K562 (cell line): ENCODE measurements around the gene MAP2K7. TPM values are rescaled to one million over a fixed set of nuclear protein-coding genes. Genes with fewer than 3 reads are reported as not detected.
A peak's percentile ranks its signal among the peaks of the same experiment; 100 is the strongest.

Experiments
- ATAC-seq: fragments of 200-7000 bp; cut with Tn5 transposase; 3 replicates; pipeline ENCODE4 v1.9.1; 2020; ENCODE audit warnings: moderate library complexity
- BruUV-seq: library from RNA; stranded (reverse); fragments of 400-500 nt; replicated peaks from 2 replicates; lab custom pipeline; 2021; lab: Mats Ljungman, UMichigan
- CTCF ChIA-PET: fragments of 300-600 bp; formaldehyde crosslinking; extraction: SDS; loops from one replicate; lab custom pipeline; 2021; ENCODE audit warnings: low intra/inter-chr PET ratio; lab: Yijun Ruan, JAX
- POLR2A ChIA-PET: fragments of 300-600, 350-650 bp; sonication (Branson Sonifier 250); formaldehyde crosslinking; extraction: SDS; loops from one replicate; lab custom pipeline; 2021; ENCODE audit warnings: antibody characterized with exemption, inconsistent platforms; lab: Yijun Ruan, JAX
- DNase-seq, 4 experiments: peaks; one replicate each; pipeline versions ENCODE4 v3.0.0 to v3.0.0-alpha.2; 2011 to 2018; ENCODE audit warnings: low spot score in 3 of 4, mixed read lengths in 3 of 4; ENCODE audit errors: extremely low read depth in 1 of 4
- FAIRE-seq: peaks from 2 replicates; lab custom pipeline; 2011; peaks lifted over from hg19 to GRCh38; lab: Jason Lieb, UNC
- H2AFZ ChIP-seq: 2 replicates; pipeline ENCODE4 v1.6.0; 2011; ENCODE audit warnings: low read depth, low read length, control low read depth, inconsistent platforms
- H3K27ac ChIP-seq: fragments of 200-600 bp; 3 replicates; pipeline ENCODE4 v1.8.0; 2011; ENCODE audit warnings: low read depth, mild to moderate bottlenecking, control low read depth, inconsistent platforms, low read length, moderate library complexity, mixed read lengths; ENCODE audit errors: extremely low read depth
- H3K27me3 ChIP-seq, 2 experiments: fragments of 300-600 bp in 1 of 2; 2 replicates in 1 of 2; 3 replicates in 1 of 2; pipeline versions ENCODE4 v1.6.0 to v1.8.0; 2011; ENCODE audit warnings: inconsistent platforms in 2 of 2, low read length in 2 of 2, mild to moderate bottlenecking in 1 of 2, mixed read lengths in 1 of 2, moderate library complexity in 1 of 2; ENCODE audit not compliant: control insufficient read depth in 2 of 2, insufficient read depth in 2 of 2
- H3K36me3 ChIP-seq: fragments of 300-600 bp; 3 replicates; pipeline ENCODE4 v1.8.0; 2011; ENCODE audit warnings: mild to moderate bottlenecking, low read length, inconsistent platforms; ENCODE audit not compliant: control insufficient read depth, insufficient read depth
- H3K4me1 ChIP-seq, 2 experiments: fragments of 200-600 bp in 1 of 2; replicated peaks in 1 of 2; 2 replicates in 1 of 2; 3 replicates in 1 of 2; pipeline versions ENCODE4 v1.5.1 to v1.8.0; 2011; ENCODE audit warnings: inconsistent platforms in 2 of 2, low read length in 2 of 2, mild to moderate bottlenecking in 1 of 2, mixed read lengths in 1 of 2, moderate library complexity in 1 of 2; ENCODE audit not compliant: control insufficient read depth in 2 of 2, insufficient read depth in 2 of 2
- H3K4me2 ChIP-seq: 2 replicates; pipeline ENCODE4 v1.6.1; 2011; ENCODE audit warnings: low read length, control low read depth, inconsistent platforms, mixed read lengths; ENCODE audit not compliant: insufficient read depth
- H3K4me3 ChIP-seq: fragments of 200-600 bp; sonication (generic), shearing (Covaris generic); 2 replicates; pipeline ENCODE4 v1.5.1; 2016; ENCODE audit warnings: control low read depth, inconsistent platforms
- H3K79me2 ChIP-seq: fragments of 200-600 bp; 3 replicates; pipeline ENCODE4 v1.8.0; 2011; ENCODE audit warnings: low read length, inconsistent platforms; ENCODE audit not compliant: control insufficient read depth, insufficient read depth
- H3K9ac ChIP-seq, 2 experiments: 2 replicates each; pipeline versions ENCODE4 v1.6.0 to v1.6.1; 2011; ENCODE audit warnings: low read depth in 2 of 2, low read length in 2 of 2, control low read depth in 1 of 2, inconsistent platforms in 1 of 2, mild to moderate bottlenecking in 1 of 2, mixed read lengths in 1 of 2; ENCODE audit not compliant: insufficient read depth in 1 of 2
- H3K9me1 ChIP-seq: one replicate; pipeline ENCODE4 v1.6.0; 2011; ENCODE audit warnings: inconsistent platforms, mild to moderate bottlenecking, low read length, moderate library complexity; ENCODE audit not compliant: control insufficient read depth, insufficient read depth
- H3K9me3 ChIP-seq: replicated peaks from 2 replicates; pipeline ENCODE4 v1.5.1; 2011; ENCODE audit warnings: low read depth, low read length, inconsistent platforms; ENCODE audit not compliant: control insufficient read depth, insufficient read depth
- H4K20me1 ChIP-seq: replicated peaks from 2 replicates; pipeline ENCODE4 v1.6.1; 2011; ENCODE audit warnings: low read length, inconsistent platforms, mixed read lengths; ENCODE audit not compliant: control insufficient read depth, insufficient read depth
- HNRNPL ChIP-seq: fragments of 200-400 bp; formaldehyde crosslinking; IDR thresholded peaks from 2 replicates; pipeline ENCODE4 v1.6.1; 2017; ENCODE audit warnings: low read depth, mild to moderate bottlenecking, low read length
- SMAD3 ChIP-seq: fragments of 450-650 bp; formaldehyde crosslinking; conservative IDR thresholded peaks from 2 replicates; pipeline ENCODE4 v1.4.0; 2020; ENCODE audit warnings: mild to moderate bottlenecking
- ZNF639 ChIP-seq, 2 experiments: fragments of 200-800 bp in 1 of 2; sonication (Bioruptor generic) in 1 of 2; sonication (generic) in 1 of 2; formaldehyde crosslinking in 1 of 2; IDR thresholded peaks in 1 of 2; conservative IDR thresholded peaks in 1 of 2; 2 replicates each; pipeline versions ENCODE4 v1.5.0 to v1.6.1; 2016 to 2020; ENCODE audit warnings: missing compliant biosample characterization in 1 of 2, missing genetic modification characterization in 1 of 2, missing genetic modification reagents in 1 of 2
- ZNF644 ChIP-seq: fragments of 200-800 bp; sonication (Bioruptor generic); IDR thresholded peaks from 2 replicates; pipeline ENCODE4 v1.6.1; 2016; ENCODE audit warnings: low read depth, missing genetic modification characterization, missing compliant biosample characterization
- WGBS: fragments of 100-300 bp; shearing (Covaris generic); methylation state at CpG from one replicate; pipeline ENCODE4 v1.1.6; 2016; ENCODE audit warnings: low coverage, mixed read lengths; ENCODE audit not compliant: insufficient coverage; ENCODE audit errors: missing lambda C conversion rate; 5-methylcytosine and 5-hydroxymethylcytosine counted together
- in situ Hi-C: fragments of 300-500 bp; cut with MboI; formaldehyde crosslinking; loops from 4 replicates; pipeline ENCODE4 v1.15.0; 2018; ENCODE audit warnings: inconsistent platforms, mixed read lengths
- intact Hi-C: fragments of 100-400 bp; cut with micrococcal nuclease; formaldehyde crosslinking; loops from 2 replicates; pipeline ENCODE4 v1.14.2; 2022
- polyA plus RNA-seq, 8 experiments: library from polyadenylated mRNA; depleted of rRNA in 4 of 8; stranded (reverse) in 5 of 8; unstranded in 3 of 8; fragments of >200 nt; fragmentation: Nextera tagmentation in 2 of 8; fragmentation: Illumina TruSeq in 1 of 8; extraction: Ambion mirVana in 2 of 8; extraction: Trizol in 1 of 8; gene quantifications; 2 replicates each; pipeline versions ENCODE4 v1.2.1 to v1.2.3, GENCODE V29; 2011 to 2014; ENCODE audit warnings: inconsistent platforms in 1 of 8, missing spikeins in 1 of 8
- total RNA-seq, 7 experiments: library from RNA; depleted of rRNA in 6 of 7; stranded (reverse); fragments of >200 nt in 6 of 7; fragmentation: Illumina TruSeq in 2 of 7; extraction: Trizol in 2 of 7; gene quantifications; 2 replicates each; pipeline versions ENCODE4 v1.2.1 to v1.2.3, GENCODE V29; 2011 to 2021; ENCODE audit warnings: low replicate concordance in 1 of 7
- TF ChIP-seq, protein P1 (sequence below), 2 experiments: fragments of 450-650 bp in 1 of 2; sonication (generic) in 1 of 2; formaldehyde crosslinking in 1 of 2; IDR thresholded peaks; 2 replicates each; pipeline versions ENCODE4 v1.7.1 to v1.9.0; 2016 to 2022; ENCODE audit warnings: inconsistent platforms in 1 of 2, mild to moderate bottlenecking in 1 of 2, missing genetic modification reagents in 1 of 2
- TF ChIP-seq, protein P2 (sequence below), 2 experiments: IDR thresholded peaks in 1 of 2; conservative IDR thresholded peaks in 1 of 2; 2 replicates each; pipeline ENCODE4 v1.6.1; 2016; ENCODE audit warnings: low read depth in 2 of 2, mild to moderate bottlenecking in 1 of 2, missing compliant biosample characterization in 1 of 2, missing genetic modification characterization in 1 of 2, moderate library complexity in 1 of 2

MAP2K7 gene
- total and polyA plus RNA-seq, 9 of the 15 experiments (the other 6 are each of a cell fraction or from before 2014, with no cell fraction given), result 0.51 to 45.8 (median 14.1) TPM

GRCh38 chr19:7869453-7869909 lies 34.2 kb upstream of the MAP2K7 start:
- DNase-seq (peak; percentile 67 to 81 (median 72)), FAIRE-seq (peak; percentile 69), ATAC-seq (peak; percentile 60)
- ChIA-PET POLR2A (interaction anchor here (0.6 to 2.0 kb wide), 14 partner anchors 11 to 784 kb away, joined by 3 to 16 read pairs (median 4); partner anchors contain the start of genes MAP2K7, PET100, SNAPC2 and XAB2), CTCF (interaction anchor here (1.2 kb wide), 1 partner anchor 17 kb away, joined by 3 read pairs; no protein-coding TSS in a partner anchor)
- Histone ChIP-seq H3K27me3 (no peaks in the 10 kb centered on the region; a peak in 1 of 5 replicates), H3K9me1 (no peaks in the 10 kb centered on the region), H4K20me1 (peaks cover 13% of the 10 kb centered on the region), H3K4me3 (peak overlapping the region; percentile 75), H3K4me1 (peaks cover 15 to 89% of the 10 kb centered on the region in 2 experiments; a peak in 4 of 5 replicates), H3K27ac (peak overlapping the region; percentile 71; the same call in 2 of the 3 replicates), H3K36me3 (no peaks in the 10 kb centered on the region), H2AFZ (peak overlapping the region; percentile 99), H3K9ac (peak overlapping the region; percentile 54 to 88; a peak in 3 of 4 replicates), H3K79me2 (no peaks in the 10 kb centered on the region), H3K9me3 (no peaks in the 10 kb centered on the region), H3K4me2 (peak overlapping the region; percentile 83; the same call in 1 of the 2 replicates)
- in situ Hi-C loops (no loop called here), intact Hi-C loops (no loop called here)
- no TSS peak for BruUV-seq
- WGBS, result 0% methylated on average over 13 of the region's 47 CpGs
- TF ChIP-seq, protein P1, sequence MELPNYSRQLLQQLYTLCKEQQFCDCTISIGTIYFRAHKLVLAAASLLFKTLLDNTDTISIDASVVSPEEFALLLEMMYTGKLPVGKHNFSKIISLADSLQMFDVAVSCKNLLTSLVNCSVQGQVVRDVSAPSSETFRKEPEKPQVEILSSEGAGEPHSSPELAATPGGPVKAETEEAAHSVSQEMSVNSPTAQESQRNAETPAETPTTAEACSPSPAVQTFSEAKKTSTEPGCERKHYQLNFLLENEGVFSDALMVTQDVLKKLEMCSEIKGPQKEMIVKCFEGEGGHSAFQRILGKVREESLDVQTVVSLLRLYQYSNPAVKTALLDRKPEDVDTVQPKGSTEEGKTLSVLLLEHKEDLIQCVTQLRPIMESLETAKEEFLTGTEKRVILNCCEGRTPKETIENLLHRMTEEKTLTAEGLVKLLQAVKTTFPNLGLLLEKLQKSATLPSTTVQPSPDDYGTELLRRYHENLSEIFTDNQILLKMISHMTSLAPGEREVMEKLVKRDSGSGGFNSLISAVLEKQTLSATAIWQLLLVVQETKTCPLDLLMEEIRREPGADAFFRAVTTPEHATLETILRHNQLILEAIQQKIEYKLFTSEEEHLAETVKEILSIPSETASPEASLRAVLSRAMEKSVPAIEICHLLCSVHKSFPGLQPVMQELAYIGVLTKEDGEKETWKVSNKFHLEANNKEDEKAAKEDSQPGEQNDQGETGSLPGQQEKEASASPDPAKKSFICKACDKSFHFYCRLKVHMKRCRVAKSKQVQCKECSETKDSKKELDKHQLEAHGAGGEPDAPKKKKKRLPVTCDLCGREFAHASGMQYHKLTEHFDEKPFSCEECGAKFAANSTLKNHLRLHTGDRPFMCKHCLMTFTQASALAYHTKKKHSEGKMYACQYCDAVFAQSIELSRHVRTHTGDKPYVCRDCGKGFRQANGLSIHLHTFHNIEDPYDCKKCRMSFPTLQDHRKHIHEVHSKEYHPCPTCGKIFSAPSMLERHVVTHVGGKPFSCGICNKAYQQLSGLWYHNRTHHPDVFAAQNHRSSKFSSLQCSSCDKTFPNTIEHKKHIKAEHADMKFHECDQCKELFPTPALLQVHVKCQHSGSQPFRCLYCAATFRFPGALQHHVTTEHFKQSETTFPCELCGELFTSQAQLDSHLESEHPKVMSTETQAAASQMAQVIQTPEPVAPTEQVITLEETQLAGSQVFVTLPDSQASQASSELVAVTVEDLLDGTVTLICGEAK (IDR thresholded peaks at IDR 0.05), result no peak
- TF ChIP-seq, protein P1 (CRISPR knock-in tag; IDR thresholded peaks at IDR 0.05), result no peak
- TF ChIP-seq ZNF639 (CRISPR knock-in tag; conservative IDR thresholded peaks at IDR 0.05 in 1 of 2, IDR thresholded peaks at IDR 0.05 in 1 of 2) (no peak), HNRNPL (no peak), ZNF644 (tag) (no peak), SMAD3 (CRISPR knock-in tag) (no peak)
- TF ChIP-seq, protein P2, sequence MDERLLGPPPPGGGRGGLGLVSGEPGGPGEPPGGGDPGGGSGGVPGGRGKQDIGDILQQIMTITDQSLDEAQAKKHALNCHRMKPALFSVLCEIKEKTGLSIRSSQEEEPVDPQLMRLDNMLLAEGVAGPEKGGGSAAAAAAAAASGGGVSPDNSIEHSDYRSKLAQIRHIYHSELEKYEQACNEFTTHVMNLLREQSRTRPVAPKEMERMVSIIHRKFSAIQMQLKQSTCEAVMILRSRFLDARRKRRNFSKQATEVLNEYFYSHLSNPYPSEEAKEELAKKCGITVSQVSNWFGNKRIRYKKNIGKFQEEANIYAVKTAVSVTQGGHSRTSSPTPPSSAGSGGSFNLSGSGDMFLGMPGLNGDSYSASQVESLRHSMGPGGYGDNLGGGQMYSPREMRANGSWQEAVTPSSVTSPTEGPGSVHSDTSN (CRISPR knock-in tag; IDR thresholded peaks at IDR 0.05; ENCODE audit: low read depth), result no peak
- TF ChIP-seq, protein P2 (tag; conservative IDR thresholded peaks at IDR 0.05; ENCODE audit: low read depth), result no peak
